Medulla oblongata (tissue), 1 donor: ENCODE results near the gene UNC5B.
"Not testable (repeated sequence)": the region's sequence is repeated elsewhere in the genome, so short reads cannot be mapped to it uniquely, and the experiment has no call there.

ENCODE experiments used
- DNase-seq: peaks from one replicate; pipeline ENCODE4 v3.0.0-alpha.2; 2015; ENCODE audit errors: extremely low spot score

The UNC5B gene

GRCh38 chr10:71283876-71284275 lies 71.5 kb downstream of the UNC5B start:
- DNase-seq: no peak

- DNase-seq: no peak
These were observed 72.3 kb downstream of the UNC5B start for GRCh38 chr10:71284544-71285179.

- peak; percentile 63 for DNase-seq
These were observed 72.8 kb downstream of the UNC5B start for GRCh38 chr10:71285180-71285545.

GRCh38 chr10:71285986-71286385 lies 73.6 kb downstream of the UNC5B start:
- DNase-seq: no peak

- no peak for DNase-seq
These were observed 74.3 kb downstream of the UNC5B start for GRCh38 chr10:71286521-71287294.

- no peak for DNase-seq
These were observed 75.1 kb downstream of the UNC5B start for GRCh38 chr10:71287456-71287855.

- no peak for DNase-seq
These were observed 76.1 kb downstream of the UNC5B start for GRCh38 chr10:71288461-71288860.

- DNase-seq: no peak
These were observed 77.2 kb downstream of the UNC5B start for GRCh38 chr10:71289421-71290130.

- DNase-seq: no peak
These were observed 78.0 kb downstream of the UNC5B start for GRCh38 chr10:71290331-71290730.

- DNase-seq: no peak
These were observed 78.6 kb downstream of the UNC5B start for GRCh38 chr10:71290806-71291527.

- no peak for DNase-seq
These were observed 79.1 kb downstream of the UNC5B start for GRCh38 chr10:71291528-71291900.

- no peak for DNase-seq
These were observed 80.5 kb downstream of the UNC5B start for GRCh38 chr10:71292624-71293445.

- no peak for DNase-seq
These were observed 81.2 kb downstream of the UNC5B start for GRCh38 chr10:71293446-71294084.

GRCh38 chr10:71294091-71294561 lies 81.8 kb downstream of the UNC5B start:
- no peak for DNase-seq

- DNase-seq: no peak
These were observed 82.5 kb downstream of the UNC5B start for GRCh38 chr10:71294856-71295255.

- DNase-seq: no peak
These were observed 83.3 kb downstream of the UNC5B start for GRCh38 chr10:71295641-71296040.

GRCh38 chr10:71296086-71296485 lies 83.7 kb downstream of the UNC5B start:
- DNase-seq: no peak

GRCh38 chr10:71296811-71297210 lies 84.4 kb downstream of the UNC5B start:
- not testable (repeated sequence) for DNase-seq

- no peak for DNase-seq
These were observed 85.0 kb downstream of the UNC5B start for GRCh38 chr10:71297343-71297742.

GRCh38 chr10:71299071-71299785 lies 86.9 kb downstream of the UNC5B start:
- DNase-seq: no peak
